Measurements from ENCODE around the gene THAP7.
"Not testable (repeated sequence)": the region's sequence is repeated elsewhere in the genome, so short reads cannot be mapped to it uniquely, and the experiment has no call there.

Gene THAP7

DNA sequence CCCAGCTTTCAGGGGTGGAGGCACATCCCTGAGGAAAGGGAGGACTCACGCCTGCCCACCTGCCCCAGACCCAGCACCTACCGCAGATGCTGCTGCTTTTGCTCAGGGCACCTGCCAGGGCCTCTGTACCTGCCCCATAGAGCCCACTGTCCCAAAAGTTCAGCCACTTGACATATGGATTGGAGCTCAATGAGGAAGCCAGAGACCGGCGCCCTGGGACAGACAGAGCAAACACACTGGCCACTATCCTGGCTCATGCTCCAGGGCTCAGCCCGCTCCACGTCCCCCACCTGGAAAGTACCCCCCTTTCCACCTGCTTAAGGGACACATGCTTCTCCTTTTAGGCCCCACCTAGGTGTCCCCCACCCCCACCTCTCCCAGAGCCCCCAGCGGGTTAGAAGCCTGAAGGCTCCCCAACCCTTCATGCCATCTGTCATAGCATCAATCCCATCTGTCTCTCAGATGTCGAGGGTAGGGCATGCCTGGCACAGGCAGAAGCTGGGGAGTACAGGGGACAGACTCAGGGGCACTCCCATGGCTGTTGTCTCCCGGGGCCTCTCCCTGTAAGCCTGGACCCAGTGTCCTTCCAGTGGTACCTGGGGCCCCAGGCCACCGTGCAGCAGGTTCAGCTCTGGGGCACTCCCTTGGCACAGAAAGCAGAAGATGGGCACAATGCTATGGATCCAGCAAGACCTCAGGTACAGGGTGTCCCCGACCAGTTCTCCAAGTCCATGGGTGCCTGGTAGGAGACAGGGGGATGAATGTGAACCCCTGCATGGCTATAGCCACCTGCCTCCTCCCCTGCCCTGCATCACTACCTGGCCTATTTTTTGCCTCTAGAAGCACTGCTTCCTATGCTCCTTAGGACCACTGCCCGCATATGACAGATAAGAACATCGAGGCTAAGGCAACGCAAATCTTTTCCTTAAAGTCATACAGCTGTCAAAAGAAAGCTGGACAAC, 10.8 kb upstream of the THAP7 start:
- DNase-seq: no peak

GRCh38 chr22:21010426-21011113, 8.7 kb upstream of the THAP7 start:
- DNase-seq: no peak

DNA sequence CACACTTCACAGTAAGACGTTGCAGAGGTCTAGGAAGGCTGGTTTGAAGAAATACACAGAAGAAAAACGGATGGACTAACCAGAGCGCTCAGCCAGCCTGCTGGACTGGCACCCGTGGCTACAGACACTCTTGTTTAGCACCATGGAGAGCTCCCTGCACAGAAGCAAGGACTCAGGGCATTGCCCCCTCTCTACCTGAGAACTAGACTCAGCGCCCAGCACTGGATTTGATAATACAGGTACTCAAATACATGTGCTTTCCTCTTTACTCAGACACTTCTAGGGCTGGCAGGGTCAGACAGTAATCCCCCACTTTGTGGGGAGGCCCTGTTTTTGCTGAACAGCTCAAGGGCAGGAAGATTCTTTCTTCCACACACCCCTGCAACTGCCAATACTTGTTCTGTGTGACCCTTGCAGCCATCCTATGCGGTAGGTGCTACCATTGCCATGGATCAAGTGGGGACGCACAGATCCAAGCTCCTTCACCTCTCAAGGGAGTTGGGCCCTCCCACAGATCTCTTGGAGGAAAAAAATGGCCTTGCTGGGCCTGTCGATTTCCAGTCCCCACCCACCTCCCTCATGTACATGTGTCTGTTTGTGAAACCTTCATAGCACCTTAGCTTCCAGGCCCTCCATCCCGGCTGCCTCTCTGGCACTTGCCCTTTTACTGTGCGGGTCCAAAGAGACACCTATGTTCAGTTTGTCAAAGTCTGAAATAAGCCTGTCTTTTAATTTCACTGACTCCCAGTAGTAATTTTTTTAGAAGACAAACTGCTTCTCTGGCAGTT, 7.9 kb upstream of the THAP7 start:
- DNase-seq: no peak

- not testable (repeated sequence) for DNase-seq
Measured at GRCh38 chr22:21009208-21009607, 7.3 kb upstream of the THAP7 start.

DNA sequence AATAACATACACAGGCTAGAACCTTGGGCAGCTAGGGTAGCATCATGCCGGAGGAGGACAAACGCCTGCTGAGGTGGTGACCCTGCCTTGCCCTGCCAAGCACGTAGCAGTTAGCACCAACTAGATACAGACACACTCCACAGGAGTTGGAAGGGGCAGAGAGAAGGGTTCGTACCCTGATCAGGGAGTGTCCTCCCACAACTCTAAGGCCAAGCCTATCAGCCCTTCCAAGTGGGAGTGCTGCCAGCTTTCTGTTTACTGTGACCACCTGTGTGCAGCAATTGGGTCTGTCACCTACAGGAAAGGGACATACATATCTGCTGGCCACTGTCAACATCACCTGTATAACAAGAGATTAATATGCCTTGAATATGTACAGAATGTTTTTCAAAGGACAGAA, 1.9 kb upstream of the THAP7 start:
- no peak for DNase-seq

- no peak for DNase-seq
Measured at GRCh38 chr22:21000987-21001600, 824 bp downstream of the THAP7 start.

DNA sequence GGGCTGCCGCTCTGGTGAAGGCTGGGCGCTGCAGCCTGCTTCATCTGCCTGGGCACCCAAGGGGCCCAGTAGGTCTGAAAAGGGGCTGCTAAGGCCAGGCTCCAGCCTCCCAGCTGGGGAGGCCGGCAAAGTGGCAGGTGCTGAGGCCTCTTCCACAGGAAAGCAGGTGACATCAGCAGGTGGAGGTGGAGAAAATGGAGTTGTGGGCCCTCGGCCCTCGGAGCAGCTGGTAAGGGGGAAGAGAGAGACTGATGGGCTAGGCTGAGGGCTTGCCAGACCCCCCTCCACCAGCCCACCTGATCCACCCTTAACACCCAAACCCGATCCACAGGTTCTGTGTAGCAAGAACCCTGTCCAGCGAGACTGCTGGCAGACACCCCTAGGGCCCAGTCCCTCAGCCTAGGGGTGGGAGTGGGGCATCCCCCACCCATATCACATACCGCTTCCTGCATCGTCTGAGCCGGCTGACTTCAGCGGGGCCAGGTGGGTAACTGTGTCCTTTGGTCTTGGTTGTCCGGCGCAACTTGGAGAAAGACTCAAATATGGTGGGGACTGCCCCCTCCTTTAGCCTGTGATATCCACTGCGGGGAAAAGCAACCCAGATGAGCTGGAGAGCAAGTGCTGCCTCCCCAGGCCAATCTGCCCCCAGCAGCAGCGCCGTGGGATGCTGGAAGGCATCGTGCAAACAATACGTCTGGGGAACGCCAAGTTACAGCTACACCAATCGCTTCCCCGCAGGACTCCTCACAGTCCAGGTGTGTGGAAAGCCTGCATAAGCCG, 1.5 kb downstream of the THAP7 start:
- no peak for DNase-seq

- DNase-seq: no peak
Measured at GRCh38 chr22:20999350-21000206, 2.3 kb downstream of the THAP7 start.

- no peak for DNase-seq
Measured at GRCh38 chr22:20998411-20999336, 3.2 kb downstream of the THAP7 start.

GRCh38 chr22:20997536-20998257, 4.2 kb downstream of the THAP7 start:
- DNase-seq: no peak

DNA sequence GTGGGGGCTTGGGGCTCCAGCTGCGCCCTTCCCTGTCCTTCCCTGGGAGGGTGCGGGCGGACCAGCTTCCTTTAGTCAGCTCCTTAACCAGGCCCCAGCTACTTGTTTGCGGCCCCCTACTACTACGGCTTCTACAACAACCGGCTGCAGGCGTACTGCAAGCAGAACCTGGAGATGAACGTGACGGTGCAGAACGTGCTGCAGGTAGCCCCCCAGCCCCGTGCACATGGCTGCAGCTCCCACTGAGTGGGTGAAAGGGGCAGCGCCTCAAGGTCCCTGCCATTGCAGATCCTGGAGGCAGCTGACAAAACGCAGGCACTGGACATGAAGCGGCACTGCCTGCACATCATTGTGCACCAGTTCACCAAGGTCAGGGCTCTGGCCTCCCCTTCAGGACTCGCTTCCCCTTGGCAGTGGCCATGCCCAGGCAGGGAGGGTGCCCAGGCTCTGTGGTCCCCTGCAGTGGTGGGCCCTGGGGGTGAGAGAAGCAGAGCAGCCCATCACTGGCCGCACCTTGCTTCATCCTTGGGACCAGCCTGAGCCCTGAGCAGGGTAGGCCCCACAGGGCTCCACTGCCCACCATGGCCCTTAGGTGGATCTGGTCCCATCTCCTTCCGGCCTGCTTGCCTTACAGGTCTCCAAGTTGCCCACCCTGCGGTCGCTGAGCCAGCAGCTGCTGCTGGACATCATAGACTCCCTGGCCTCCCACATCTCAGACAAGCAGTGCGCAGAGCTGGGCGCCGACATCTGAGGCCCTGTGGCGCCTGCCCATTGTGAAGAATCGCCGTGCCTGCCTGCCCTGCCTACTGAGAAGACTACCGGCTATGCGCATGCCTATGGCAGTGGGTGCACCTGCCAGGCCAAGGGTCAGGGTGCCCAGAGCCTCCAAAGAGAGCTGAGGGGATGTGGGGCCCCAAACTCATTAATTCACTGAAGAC, 5.1 kb downstream of the THAP7 start:
- no peak for DNase-seq

- no peak for DNase-seq
Measured at GRCh38 chr22:20996031-20996410, 5.9 kb downstream of the THAP7 start.

GRCh38 chr22:20995329-20996030, 6.4 kb downstream of the THAP7 start:
- DNase-seq: no peak

- no peak for DNase-seq
Measured at GRCh38 chr22:20994902-20995241, 7.0 kb downstream of the THAP7 start.

DNA sequence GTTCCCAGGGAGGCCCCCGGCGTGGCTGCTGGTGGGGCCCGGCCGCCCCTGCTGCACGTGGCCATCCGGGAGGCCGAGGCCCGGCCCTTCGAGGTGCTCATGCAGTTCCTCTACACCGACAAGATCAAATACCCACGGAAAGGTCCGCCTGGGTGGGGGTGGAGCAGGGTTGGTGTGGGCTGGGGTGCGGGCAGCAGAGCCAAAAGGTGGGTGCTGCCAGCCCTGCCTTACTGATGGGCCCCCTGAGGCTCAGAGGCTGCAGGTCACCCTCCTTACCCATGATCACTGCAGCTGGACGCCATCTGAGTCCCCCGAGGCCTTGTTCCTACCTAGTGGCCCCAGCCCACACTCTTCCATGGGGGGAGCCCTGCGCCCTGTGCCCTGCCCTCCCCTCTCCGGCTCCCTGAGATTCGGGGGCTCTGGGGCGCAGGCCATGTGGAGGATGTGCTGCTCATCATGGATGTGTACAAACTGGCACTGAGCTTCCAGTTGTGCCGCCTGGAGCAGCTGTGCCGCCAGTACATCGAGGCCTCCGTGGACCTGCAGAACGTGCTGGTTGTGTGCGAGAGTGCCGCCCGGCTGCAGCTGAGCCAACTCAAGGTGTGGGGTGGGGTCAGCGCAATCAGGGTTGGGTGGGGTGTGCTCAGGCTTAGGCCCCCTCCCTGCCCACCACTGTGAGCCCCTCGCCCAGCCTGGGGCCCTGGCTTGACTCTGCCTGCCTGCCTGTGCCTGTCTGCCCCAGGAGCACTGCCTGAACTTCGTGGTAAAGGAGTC, 7.6 kb downstream of the THAP7 start:
- no peak for DNase-seq

GRCh38 chr22:20993304-20994127, 8.4 kb downstream of the THAP7 start:
- no peak for DNase-seq
